Endothelial cell of umbilical vein (primary cell): ENCODE results near the gene SLC44A4.

ENCODE experiments used
- CTCF ChIP-seq, 2 donors: IDR thresholded peaks; 1 replicate in 1 of 2; 2 replicates in 1 of 2; pipeline ENCODE4 v1.5.1; 2011; ENCODE audit warnings: low read length in 2 of 2, mild to moderate bottlenecking in 2 of 2, moderate library complexity in 2 of 2, control low read depth in 1 of 2, inconsistent platforms in 1 of 2, low read depth in 1 of 2; ENCODE audit not compliant: insufficient read depth in 1 of 2; ENCODE audit errors: extremely low read depth in 1 of 2
- EZH2 ChIP-seq: IDR thresholded peaks from 2 replicates; pipeline ENCODE4 v1.6.1; 2012; ENCODE audit warnings: borderline replicate concordance, low read depth, mild to moderate bottlenecking, moderate library complexity, low read length, inconsistent platforms; ENCODE audit not compliant: severe bottlenecking
- FOS ChIP-seq: IDR thresholded peaks from 2 replicates; pipeline ENCODE4 v1.6.1; 2011; ENCODE audit warnings: mild to moderate bottlenecking, low read length, moderate library complexity, borderline replicate concordance; ENCODE audit not compliant: insufficient read depth
- MYC ChIP-seq: IDR thresholded peaks from one replicate; pipeline ENCODE4 v1.6.1; 2011; ENCODE audit warnings: mild to moderate bottlenecking, low read depth, low read length
- POLR2AphosphoS5 ChIP-seq: IDR thresholded peaks from 2 replicates; pipeline ENCODE4 v1.6.1; 2012; ENCODE audit warnings: low read depth, mild to moderate bottlenecking, control low read depth, low read length, moderate library complexity; ENCODE audit not compliant: insufficient read depth
- TF ChIP-seq, protein P1 (sequence below): IDR thresholded peaks from 2 replicates; pipeline ENCODE4 v1.6.1; 2011; ENCODE audit not compliant: insufficient read depth, insufficient read length

- no peak for TF ChIP-seq CTCF (IDR thresholded peaks at IDR 0.05; ENCODE audit: extremely low read depth in 1 of 2, insufficient read depth in 1 of 2, low read depth in 1 of 2, low read length in 2 of 2)
- no peak for TF ChIP-seq EZH2
- no peak for TF ChIP-seq POLR2AphosphoS5
- TF ChIP-seq MYC, result no peak
- TF ChIP-seq, protein P1, sequence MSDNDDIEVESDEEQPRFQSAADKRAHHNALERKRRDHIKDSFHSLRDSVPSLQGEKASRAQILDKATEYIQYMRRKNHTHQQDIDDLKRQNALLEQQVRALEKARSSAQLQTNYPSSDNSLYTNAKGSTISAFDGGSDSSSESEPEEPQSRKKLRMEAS, result no peak
- TF ChIP-seq FOS, result no peak
These were observed 27.3 kb downstream of the SLC44A4 start for GRCh38 chr6:31851485-31851832.
